ENCODE measurements around the gene C22orf31.

The C22orf31 gene

DNA sequence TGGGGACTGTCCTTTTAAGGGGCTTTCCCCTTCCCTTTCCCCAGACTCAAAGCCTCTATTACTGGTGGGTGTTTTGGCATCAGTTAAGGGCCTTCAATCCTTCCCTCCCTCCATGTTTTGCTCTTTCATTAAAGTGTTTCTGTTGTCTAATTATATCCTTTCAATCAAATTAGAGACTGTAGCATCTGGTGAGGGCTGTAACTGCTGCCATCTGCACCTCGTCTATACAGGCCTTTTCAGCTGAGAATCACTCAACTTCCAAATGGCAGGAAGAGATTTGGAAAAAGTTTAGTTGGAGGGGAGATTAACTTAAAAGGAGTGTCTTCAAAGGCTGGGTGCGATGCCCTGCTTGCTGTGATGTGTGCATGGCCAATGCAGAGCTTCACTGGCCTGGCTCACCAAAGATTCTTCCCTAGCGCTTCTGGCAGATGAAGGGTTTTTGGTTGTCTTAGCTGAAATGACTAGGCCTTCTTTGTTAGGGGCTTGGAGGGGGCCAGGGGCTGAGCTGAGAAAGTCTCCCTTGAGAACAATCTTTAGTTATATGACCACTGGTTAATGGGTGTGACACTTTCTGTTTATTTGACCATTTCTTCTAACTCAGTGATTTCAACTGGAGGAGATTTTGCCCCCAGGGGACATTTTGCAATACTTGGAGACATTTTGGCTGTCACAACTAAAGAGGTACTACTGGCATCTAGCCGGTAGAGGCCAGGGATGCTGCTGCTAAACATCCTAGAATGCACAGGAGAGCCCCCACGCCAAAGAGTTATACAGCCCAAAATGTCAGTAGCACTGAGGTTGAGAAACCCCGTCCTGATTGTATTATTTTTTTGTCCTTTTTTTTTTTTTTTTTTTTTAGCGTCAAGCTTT lies 18.7 kb upstream of the C22orf31 start:
- peak; percentile 40 for DNase-seq

DNA sequence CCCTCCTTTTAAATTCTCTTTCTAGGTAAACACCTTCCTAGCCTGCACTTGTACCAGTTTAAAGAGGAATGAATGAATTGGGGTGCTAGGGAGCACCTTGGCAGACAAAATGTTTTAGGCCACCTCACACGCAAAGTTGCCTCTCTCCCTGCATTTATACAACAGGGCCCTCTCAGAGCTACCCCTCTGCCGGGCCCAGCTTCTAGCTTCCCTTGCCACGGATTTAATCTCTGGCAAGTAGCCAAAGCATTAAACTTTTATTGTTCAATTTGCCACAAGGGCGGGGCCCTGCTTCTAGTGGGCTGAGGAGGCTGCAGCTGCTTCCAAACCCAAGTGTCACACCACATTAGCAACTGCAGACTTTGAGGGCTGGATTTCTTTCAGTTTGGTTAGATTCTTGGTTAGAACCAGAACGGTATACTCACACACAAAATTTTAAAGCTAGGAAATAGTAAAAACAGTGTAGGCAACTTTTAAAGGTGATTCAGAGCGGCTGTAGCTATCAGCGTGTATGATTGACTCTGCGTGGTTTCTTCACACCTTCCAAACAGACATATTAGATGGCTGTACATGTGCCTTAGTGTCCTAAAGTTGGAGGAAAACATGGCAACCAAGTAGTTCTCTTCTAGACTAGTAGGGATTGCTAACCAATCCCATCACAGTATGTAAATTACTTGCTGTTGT lies 17.7 kb upstream of the C22orf31 start:
- DNase-seq, result no peak

DNA sequence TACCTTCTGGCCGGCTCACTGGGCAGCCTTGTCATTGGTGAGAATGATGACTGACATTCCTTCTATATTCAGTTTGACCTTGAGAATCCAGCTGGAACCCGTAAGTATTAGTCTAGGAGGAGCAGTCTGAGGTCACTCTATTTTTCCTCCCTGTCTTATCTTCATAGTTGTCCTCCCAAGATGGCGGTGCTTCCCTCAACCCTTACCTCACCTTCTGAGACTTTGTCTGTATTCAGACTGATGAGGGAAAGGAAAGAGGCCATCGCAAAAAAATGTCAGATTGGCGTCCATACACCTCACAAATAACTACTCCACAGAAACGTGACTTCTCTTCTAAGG lies 17.2 kb upstream of the C22orf31 start:
- no peak for DNase-seq

DNA sequence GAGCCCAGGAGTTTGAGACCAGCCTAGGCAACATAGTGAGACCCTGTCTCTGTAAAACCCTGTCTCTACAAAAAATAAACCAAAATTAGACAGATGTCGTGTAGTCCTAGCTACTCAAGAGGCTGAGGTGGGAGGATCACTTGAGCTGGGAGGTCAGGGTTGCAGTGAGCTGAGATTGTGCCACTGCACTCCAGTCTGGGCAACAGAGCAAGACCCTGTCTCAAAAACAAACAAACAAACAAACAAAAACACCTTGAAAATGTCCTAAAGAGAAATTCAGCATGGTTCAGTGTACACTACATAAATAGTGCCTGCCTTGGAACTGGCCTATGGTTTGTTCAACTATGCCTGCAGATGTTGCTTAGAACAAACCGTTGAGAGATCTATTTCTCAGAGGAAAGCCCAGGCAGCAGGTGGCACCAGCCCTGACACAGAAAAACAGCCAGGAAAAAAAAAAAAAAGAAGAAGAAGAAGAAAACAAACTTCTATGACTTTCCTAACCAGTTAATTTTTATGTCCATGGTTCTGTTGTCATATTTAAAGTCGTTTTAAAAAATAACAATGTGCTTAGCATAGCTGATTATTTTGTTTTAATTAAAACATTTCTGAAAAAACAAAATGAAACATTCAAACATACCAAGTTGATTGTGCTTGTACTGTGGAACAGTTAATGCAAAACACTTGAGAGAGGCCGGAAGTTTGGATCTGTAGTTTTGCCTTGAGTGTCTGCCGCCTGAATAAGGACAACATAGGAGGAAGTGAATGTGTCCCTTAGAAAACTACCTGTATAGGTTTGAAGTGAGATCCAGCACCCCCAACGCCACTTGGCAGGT lies 16.6 kb upstream of the C22orf31 start:
- no peak for DNase-seq

DNA sequence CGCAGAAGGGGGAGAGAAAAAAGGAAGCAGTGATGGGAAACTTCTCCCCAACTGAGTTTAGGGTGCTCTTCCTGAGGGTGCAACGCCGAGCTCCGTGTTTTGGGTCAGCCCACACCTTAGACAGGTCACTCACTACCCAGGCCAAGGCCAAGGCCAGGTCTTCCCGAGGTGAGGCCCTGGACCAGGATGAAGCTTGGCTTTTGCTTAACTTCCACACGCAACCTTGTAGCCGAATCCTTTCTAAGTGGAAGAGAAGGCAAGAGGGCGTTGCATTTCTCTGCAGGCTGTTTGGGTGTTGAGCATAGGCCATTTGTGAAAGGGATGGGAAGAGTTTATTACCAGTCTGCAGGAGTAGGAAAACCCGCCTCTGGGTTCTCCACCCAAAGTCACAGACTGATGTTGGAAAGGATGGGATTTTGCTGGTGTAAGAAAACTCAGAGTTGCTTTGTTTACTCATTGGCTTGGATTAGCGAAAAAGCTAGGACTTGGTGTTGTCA lies 12.7 kb upstream of the C22orf31 start:
- DNase-seq, result no peak

DNA sequence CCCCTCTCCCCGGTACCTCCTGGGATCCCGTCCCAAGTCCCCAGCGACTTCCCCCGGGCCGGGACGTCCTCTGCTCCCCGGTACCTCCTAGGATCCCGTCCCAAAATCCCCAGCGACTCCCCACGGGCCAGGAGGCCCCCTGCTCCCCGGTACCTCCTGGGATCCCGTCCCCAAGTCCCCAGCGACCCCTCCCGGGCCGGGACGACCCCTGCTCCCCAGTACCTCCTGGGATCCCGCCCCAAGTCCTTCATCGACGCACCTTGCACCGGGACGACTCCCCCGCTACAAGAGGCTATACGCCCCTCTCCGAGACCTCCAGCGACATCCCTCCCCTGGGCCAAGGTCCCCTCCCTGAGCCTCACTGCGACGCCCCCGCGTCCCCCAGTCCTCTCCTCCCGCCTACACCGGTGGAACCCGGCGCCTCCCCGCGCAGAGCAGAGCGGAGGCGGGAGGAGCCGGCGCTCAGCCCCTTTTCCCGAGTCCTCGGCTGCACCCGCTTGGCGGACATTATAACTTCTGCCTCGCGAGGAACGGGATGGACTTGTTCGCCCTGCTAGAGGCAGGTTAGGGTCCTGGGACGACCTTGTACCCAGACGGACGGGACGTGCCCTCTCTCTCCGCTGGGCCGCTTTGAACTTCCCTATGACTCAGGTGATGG lies 12.1 kb upstream of the C22orf31 start:
- no peak for DNase-seq

DNA sequence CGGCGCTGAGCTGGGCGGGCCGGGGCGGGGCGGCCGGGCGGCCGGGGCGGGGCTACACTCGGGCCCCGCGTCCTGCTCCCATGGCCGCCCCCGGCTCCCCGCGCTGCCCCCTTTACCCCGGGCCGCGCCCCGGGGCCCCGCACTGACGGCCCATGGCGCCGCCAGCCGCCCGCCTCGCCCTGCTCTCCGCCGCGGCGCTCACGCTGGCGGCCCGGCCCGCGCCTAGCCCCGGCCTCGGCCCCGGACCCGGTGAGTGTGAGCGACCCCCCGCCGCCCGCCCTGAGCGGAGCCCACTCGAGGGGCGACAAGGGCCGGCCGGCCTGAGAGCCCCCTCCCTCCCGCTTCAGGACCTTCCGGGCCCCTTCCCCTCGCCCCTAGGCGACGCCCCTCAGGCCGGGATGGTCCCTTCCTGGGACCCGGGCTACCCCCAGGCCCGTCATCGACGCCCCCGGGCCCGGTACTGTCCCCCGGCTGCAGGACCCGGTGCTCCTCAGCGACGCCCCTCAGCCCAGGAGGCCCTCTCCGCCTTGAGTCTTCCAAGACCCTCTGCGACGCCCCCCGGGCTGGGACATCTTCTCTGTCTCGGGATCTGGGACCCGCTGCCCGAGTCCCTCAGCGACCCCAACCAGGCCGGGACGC lies 11.5 kb upstream of the C22orf31 start, which contains the start of gene KREMEN1:
TSS of gene KREMEN1 (plus strand) at position 57 of the 639 bp plus-strand sequence. CDS start at position 153, 96 bp downstream.
- no peak for DNase-seq

DNA sequence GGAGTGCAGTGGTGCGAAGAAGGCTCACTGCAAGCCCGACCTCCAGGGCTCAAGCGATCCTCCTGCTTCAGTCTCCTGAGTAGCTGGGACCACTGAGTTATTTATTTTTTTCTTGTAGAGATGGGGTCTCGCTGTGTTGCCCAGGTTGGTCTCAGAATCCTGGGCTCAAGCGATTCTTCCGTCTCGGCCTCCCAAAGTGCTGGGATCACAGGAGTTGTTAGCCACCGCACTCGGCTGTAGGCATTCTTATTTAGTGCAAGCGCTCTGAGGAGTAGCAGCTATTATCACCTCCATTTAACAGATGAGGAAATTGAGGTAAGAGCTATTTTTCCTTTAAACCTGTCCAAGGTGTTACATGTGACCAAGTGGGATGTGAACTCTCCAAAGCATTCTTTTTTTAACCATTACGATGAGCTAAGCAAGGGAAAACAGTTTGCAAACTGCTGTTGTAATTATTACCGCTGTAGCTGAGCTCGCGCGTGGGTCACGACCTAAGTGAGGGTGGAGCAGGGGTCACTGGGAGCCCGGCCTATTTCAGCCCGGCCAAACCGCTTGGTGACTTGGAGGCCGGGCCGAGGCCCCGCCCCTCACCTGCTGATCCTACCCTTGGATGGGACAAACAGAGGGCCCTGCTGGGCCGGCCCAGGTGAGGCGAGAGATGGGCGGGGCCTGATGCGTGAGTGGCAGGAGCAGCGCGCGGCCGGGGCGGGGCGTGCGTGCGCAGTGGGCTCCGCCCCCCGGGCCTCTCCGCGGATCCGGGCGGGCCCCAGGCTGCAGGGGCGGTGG lies 10.8 kb upstream of the C22orf31 start:
- peak; percentile 75 for DNase-seq

DNA sequence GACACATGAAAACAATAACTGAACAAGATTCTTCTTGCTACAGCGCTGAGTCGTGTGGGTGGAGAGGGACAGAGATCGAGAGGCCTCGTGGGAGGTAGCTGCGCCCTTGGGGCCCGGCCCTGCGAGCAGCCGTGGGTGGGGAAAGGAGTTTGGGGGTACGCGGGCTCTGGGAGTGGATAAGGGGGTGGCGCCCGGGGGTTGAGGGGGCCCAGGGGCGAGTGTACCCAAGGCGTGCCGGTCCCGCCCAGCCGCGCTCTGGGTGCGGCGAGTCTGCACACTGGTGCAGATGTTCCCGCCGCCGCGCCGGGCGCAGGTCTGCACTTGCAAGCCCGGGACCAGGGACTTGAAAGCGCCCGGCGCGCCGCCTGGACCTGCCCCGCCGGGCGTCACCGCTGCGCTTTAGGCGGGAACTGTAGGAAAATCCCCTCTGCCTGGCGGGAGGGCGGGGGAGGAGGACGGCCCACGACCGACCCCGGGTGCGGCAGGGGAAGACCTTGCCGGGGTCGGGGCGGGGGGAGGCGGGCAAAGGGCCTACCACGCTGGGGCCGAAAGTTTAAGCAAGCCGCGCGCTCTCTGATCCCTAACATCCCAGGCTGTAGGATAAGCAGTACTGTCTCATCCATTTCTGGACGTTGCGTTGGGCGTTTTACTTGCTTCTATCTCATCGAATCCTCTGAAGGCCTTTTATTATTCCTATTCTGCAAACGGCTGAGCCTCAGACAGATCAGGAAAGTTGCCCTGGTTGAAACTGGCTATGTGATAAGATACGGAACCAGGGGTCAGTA lies 9.8 kb upstream of the C22orf31 start:
- DNase-seq, result no peak

DNA sequence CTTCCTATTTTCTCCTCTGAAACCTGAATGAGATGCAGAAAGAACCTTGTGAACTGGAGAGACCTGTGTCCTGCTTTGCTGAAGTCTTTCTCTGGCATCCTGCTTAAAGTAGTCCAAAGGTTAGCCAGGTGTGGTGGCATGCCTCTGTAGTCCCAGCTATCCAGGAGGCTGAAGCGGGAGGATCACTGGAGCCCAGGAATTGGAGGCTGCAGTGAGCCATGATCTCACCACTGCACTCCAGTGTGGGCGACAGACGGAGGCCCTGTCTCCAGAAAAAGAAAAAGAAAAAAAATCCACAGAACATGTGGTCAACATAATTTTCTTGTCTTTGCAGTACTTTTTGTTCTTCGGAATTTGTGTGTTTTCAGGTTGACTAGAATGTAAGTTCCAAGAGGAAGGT lies 8.9 kb upstream of the C22orf31 start:
- no peak for DNase-seq

DNA sequence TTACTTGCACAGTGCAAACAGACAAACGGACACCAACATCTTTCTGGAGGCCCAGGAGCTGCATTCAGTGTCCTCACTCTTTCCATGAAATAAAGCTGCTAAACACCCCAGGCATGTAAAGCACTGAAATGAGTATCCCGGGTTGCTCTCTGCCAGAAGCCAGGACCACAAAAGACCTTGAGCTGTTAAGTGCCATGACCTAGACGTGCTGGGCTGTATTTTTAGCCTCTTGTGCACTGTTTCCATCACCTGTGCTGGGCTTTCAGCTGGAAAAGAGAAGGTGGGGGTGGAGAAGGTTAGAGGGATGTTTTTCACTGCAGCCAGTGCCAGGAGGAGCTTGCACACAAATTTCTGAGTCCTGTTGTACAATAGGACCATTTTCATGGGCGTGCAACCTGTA lies 7.8 kb upstream of the C22orf31 start:
- no peak for DNase-seq

DNA sequence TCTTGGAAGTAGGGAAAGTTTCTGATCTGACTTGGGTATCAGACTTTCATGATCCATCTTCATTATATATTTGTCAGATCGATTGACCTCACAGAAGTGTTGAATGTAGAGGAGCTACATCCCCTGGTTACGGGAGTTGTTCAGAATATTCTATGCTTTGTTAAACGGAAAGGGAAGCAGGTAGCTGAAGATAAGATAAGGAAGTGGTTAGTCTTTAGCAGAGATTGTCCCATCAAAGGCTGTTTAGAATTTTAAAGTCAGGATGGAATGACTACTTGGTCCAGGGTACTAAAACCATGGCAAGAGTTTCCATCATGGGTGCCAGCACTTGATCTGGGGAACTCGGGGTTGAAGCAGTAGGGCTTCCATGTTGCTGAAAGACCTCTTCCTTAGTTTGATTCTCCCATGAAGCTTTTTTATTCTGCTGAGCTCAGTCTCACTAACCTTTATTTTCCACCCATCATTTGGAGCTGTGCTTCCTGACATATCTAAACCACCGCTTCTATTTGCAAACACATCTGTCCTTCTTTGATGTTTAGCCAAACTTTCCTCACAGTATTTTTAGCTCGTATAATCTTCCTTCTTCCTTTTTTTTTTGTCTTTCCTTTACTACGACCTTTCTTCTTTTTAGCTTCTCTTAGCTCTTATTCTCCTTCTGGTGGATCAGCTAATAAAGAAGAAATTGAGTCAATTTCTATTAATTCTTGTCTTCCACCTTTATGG lies 4.0 kb upstream of the C22orf31 start:
- no peak for DNase-seq

DNA sequence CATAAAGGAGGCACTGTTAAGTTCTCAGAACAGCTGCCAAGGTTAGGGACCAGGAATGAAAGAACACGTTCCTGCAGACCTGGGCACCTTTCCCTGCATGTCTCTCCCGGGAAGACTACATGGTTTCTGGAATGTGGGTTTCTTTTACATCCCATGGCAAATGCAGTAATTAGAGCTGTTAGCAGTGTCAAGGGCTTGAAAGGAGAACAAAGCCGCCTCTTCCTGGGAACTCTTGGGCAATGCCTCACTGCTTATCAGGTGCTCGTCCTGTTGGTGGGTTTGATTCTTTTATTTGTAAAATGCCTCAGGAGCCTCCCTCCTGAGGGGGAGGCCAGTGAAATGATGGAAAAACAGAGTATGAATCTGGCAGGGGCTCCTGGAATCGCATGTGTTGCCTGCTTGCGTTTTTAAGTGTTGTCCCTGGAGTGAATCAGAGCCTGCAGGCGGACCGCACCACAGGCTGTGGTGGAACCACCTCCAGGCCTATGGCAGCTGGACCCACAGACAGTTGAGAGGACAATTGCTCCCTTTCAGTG lies 723 bp upstream of the C22orf31 start:
- DNase-seq, result no peak

DNA sequence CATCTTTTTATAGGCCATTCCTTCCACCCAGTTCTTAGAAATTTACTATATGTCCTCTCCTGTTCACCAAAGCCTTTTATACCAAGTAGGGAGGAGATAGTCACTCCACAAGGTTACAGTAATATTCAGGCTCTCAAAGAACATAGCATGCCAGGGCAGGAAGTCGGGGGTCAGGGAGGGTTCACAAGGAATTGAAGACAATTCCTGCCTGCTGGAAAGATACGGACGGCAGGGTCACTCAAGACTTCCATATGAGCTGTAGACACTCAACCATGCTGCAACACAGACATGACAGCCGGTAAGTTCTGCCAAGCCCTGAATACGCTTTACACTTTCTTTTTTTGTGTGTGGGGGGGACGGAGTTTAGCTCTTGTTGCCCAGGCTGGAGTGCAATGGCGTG lies 700 bp downstream of the C22orf31 start:
- no peak for DNase-seq

DNA sequence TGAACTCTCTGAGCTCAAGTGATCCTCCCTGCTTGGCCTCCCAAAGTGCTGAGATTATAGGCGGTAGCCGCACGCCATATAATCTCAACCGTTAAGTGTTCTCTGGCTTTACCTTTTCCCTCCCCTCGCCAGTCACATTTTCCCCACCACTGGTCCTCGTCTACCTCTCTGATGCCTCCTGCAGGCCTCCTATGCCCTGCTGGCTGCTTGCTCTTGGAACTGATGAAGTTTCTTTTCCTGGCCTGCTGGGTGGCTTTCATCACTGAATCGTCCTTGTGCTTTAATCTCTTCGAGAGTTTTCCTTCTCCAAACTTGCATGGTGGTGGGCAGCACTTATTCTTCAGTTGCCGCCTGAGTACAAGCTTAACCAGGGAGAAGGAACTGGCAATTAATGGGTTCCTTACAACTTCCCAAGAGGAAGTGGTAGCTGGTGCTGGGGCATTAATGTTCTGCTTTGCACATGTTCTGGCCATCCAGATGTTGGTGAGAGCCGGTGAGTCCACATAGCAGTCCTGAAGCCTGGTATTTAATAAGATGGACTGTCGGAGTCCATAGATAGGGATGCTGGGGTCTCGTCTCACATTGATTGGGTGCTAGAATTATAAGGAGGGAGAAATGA lies 1.3 kb downstream of the C22orf31 start:
- DNase-seq, result no peak

DNA sequence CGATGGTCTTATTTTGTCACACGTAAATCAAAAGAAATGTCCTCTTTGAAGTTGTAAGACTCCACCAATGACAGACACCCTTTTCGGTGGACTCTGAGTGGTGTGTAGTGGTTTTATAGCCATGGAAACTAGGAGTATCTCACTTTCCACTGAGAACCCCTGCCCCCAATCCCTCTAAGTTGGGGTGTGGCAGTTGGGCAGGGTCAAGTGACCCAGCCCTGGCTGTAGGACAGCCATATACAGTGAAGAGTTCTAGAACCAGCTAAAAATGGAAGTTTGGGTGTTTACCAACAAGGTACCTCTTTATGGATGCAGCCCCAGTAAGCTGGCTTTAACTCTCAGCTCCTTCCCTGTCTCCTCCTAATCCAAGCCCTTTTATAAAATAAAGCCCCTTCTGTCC lies 5.2 kb downstream of the C22orf31 start:
- DNase-seq, result no peak

DNA sequence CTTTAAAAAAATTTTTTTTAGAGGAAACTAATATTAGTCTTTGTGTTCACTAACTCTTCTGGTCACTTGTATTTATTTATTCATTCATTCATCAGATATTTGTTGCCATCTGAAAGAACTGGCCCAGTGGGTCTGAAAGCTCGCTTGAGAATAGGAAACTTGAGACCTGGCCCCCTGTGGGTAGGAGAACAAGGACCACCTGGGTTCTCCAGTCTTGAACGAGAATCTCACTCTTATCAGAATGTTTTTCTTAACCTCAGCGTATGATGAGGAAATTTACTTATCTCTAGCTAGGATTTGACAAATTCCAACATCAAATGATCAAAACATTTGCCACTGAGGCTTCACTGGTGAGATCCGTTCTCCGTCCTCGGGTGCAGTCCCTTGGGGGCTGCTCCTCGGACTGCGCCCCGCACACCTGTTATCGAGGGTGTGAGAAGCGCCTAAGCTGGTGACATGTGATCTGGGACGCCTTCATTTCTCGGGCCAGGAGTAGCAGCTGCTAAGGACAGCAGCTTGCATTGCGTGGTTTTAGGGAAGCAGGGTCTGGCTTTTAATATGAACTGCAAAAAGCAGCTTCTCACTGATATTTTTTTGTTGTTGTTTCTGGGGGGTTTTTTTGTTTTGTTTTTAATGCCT lies 6.3 kb downstream of the C22orf31 start:
- DNase-seq, result no peak

DNA sequence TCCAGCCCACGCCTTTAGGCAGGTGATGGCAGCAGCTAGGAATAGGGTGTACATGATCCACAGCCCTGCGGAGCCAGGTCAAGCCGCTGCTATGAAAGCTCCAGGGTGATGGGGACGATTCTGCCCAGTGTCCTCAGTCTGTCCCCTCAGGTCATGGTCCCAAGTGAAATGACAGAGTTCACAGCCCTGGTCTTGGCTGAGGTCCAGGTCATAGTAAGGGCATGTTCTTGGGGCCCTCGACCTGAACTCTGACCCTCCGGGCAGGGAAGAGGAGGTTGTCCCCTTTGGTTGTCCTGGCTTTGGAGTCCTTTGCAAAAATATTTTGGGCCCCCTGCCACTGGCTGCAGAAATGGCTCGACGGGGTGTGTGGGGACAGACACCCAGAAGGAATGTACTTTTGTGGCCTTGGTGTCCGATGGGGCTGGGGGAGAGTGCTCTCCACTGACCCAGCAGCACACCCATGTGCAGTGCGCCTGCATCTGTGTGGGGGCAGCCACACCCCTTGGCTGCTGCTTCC lies 7.3 kb downstream of the C22orf31 start:
- DNase-seq, result no peak

All from T1000 (cell line).